SK-N-SH treated with all-trans-retinoic acid at 6 μM for 48 hours (cell line): ENCODE data around the gene SCIMP.

ENCODE experiments used
- ATAC-seq: fragments of 200-7000 bp; cut with Tn5 transposase; 3 replicates; pipeline ENCODE4 v1.9.1; 2020; ENCODE audit warnings: mild to moderate bottlenecking, moderate library complexity
- ARNTL ChIP-seq: fragments of 450-650 bp; formaldehyde crosslinking; IDR thresholded peaks from 2 replicates; pipeline ENCODE4 v1.5.0; 2020; ENCODE audit warnings: low read depth, mild to moderate bottlenecking, moderate library complexity, borderline replicate concordance
- ESRRG ChIP-seq: fragments of 250-450 bp; sonication (Bioruptor Pico); IDR thresholded peaks from 2 replicates; pipeline ENCODE4 v1.6.1; 2021; ENCODE audit warnings: mild to moderate bottlenecking
- GLIS3 ChIP-seq: fragments of 250-450 bp; sonication (Bioruptor Pico); IDR thresholded peaks from 2 replicates; pipeline ENCODE4 v1.5.0; 2020; ENCODE audit warnings: mild to moderate bottlenecking, moderate library complexity
- ISL1 ChIP-seq: fragments of 250-450 bp; sonication (Bioruptor Pico); IDR thresholded peaks from 2 replicates; pipeline ENCODE4 v2.1.2; 2022; ENCODE audit warnings: mild to moderate bottlenecking, moderate library complexity
- OSR1 ChIP-seq: fragments of 250-450 bp; sonication (Bioruptor Pico); IDR thresholded peaks from 2 replicates; pipeline ENCODE4 v1.8.0; 2022; ENCODE audit warnings: moderate library complexity, mild to moderate bottlenecking, inconsistent platforms
- SNAI2 ChIP-seq: fragments of 250-450 bp; sonication (Bioruptor Pico); IDR thresholded peaks from 2 replicates; pipeline ENCODE4 v1.5.0; 2020; ENCODE audit warnings: mild to moderate bottlenecking, moderate library complexity
- TCF4 ChIP-seq: fragments of 250-450 bp; sonication (Bioruptor Pico); IDR thresholded peaks from 2 replicates; pipeline ENCODE4 v1.8.0; 2021; ENCODE audit warnings: mild to moderate bottlenecking, moderate library complexity, borderline replicate concordance
- TOX ChIP-seq: fragments of 250-450 bp; sonication (Bioruptor Pico); IDR thresholded peaks from 2 replicates; pipeline ENCODE4 v1.8.0; 2021; ENCODE audit warnings: mild to moderate bottlenecking, moderate library complexity, borderline replicate concordance
- ZC3H10 ChIP-seq: fragments of 250-450 bp; sonication (Bioruptor Pico); IDR thresholded peaks from 2 replicates; pipeline ENCODE4 v1.5.1; 2021; ENCODE audit warnings: mild to moderate bottlenecking, moderate library complexity
- ZFP3 ChIP-seq: fragments of 250-450 bp; sonication (Bioruptor Pico); IDR thresholded peaks from 2 replicates; pipeline ENCODE4 v1.5.0; 2020; ENCODE audit warnings: mild to moderate bottlenecking, moderate library complexity
- ZFP30 ChIP-seq: fragments of 450-650 bp; formaldehyde crosslinking; IDR thresholded peaks from 2 replicates; pipeline ENCODE4 v1.5.0; 2022; ENCODE audit warnings: mild to moderate bottlenecking, moderate library complexity
- ZNF70 ChIP-seq: fragments of 450-650 bp; formaldehyde crosslinking; IDR thresholded peaks from 2 replicates; pipeline ENCODE4 v1.5.0; 2020; ENCODE audit warnings: mild to moderate bottlenecking, moderate library complexity
- ZNF8 ChIP-seq: fragments of 450-650 bp; formaldehyde crosslinking; IDR thresholded peaks from 2 replicates; pipeline ENCODE4 v1.5.0; 2020; ENCODE audit warnings: mild to moderate bottlenecking, moderate library complexity
- TF ChIP-seq, protein P1 (sequence below): fragments of 250-450 bp; sonication (Bioruptor Pico); IDR thresholded peaks from 2 replicates; pipeline ENCODE4 v1.5.0; 2020; ENCODE audit warnings: mild to moderate bottlenecking, moderate library complexity
- TF ChIP-seq, protein P2 (sequence below): fragments of 250-450 bp; sonication (Bioruptor Pico); IDR thresholded peaks from 2 replicates; pipeline ENCODE4 v1.5.1; 2021; ENCODE audit warnings: mild to moderate bottlenecking, moderate library complexity
- TF ChIP-seq, protein P3 (sequence below): fragments of 250-450 bp; sonication (Bioruptor Pico); IDR thresholded peaks from 2 replicates; pipeline ENCODE4 v1.8.0; 2020; ENCODE audit warnings: mild to moderate bottlenecking, moderate library complexity, borderline replicate concordance
- TF ChIP-seq, protein P4 (sequence below): fragments of 250-450 bp; sonication (Bioruptor Pico); IDR thresholded peaks from 2 replicates; pipeline ENCODE4 v1.8.0; 2021; ENCODE audit warnings: low read depth, mild to moderate bottlenecking, moderate library complexity, borderline replicate concordance
- TF ChIP-seq, protein P5 (sequence below): fragments of 250-450 bp; sonication (Bioruptor Pico); IDR thresholded peaks from 2 replicates; pipeline ENCODE4 v1.5.1; 2020; ENCODE audit warnings: low read depth, mild to moderate bottlenecking, moderate library complexity

SCIMP gene

DNA sequence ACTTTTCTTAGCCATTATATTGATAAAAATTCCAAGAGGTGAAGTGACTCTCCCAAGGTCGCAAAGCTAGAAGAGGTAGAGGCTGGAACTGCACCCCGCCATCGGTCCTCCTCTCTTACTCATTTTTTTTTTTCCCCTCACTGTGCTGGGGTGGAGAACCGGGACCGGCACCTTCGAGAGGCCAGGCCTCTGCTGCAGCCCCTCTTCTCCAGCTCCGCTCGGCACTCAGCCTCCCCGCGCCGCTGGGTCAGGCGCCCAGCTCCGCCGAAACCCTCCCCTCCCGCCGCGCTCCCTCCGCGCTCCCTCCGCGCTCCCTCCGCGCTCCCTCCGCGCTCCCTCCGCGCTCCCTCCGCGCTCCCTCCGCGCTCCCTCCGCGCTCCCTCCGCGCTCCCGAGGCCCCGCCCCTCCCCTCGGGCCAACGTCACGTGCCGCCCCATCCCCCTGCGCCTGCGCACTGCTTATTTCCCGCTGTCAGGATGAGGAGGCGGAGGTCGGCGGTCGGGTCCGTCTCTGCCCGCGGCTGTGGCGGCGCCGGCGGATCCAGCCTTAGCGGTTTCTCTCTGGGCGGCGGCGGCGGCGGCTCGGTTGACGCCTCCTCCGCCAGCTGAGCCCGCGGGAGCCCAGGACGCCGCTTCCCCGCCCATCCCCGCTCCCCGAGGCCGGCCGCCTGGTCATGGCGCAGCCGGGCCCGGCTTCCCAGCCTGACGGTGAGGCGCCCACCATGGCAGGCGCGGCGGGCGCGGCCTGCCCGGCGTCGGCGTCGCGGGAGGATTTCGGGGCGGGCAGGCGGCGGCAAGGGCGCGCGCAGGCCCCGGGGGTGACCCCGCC is 47.4 kb upstream of the SCIMP start, which contains the start of gene RABEP1:
RABEP1 (plus strand) TSS at position 471 of the 828 bp plus-strand sequence; CDS start at position 674, 203 bp downstream.
- TF ChIP-seq ZC3H10 (CRISPR knock-in tag): no peak
- TF ChIP-seq, protein P1, sequence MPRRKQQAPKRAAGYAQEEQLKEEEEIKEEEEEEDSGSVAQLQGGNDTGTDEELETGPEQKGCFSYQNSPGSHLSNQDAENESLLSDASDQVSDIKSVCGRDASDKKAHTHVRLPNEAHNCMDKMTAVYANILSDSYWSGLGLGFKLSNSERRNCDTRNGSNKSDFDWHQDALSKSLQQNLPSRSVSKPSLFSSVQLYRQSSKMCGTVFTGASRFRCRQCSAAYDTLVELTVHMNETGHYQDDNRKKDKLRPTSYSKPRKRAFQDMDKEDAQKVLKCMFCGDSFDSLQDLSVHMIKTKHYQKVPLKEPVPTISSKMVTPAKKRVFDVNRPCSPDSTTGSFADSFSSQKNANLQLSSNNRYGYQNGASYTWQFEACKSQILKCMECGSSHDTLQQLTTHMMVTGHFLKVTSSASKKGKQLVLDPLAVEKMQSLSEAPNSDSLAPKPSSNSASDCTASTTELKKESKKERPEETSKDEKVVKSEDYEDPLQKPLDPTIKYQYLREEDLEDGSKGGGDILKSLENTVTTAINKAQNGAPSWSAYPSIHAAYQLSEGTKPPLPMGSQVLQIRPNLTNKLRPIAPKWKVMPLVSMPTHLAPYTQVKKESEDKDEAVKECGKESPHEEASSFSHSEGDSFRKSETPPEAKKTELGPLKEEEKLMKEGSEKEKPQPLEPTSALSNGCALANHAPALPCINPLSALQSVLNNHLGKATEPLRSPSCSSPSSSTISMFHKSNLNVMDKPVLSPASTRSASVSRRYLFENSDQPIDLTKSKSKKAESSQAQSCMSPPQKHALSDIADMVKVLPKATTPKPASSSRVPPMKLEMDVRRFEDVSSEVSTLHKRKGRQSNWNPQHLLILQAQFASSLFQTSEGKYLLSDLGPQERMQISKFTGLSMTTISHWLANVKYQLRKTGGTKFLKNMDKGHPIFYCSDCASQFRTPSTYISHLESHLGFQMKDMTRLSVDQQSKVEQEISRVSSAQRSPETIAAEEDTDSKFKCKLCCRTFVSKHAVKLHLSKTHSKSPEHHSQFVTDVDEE (CRISPR knock-in tag): peak; percentile 65; the same call in 1 of the 2 replicates
- ATAC-seq: peak; percentile 86

DNA sequence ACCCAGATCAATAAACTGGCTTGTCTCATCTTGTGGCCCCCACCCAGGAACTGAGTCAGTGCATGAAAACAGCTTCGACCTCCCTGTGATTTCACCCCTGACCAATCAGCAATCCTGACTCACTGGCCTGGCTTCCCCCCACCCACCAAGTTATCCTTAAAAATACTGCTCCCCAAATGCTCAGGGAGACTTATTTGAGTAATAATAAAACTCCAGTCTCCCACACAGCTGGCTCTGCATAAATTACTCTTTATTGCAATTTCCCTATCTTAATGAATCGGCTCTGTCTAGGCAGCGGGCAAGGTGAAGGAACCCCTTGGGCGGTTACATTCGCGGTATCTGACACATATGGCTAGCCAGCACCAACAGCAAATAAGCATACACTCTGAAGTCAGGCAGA is 37.7 kb upstream of the SCIMP start:
- TF ChIP-seq GLIS3 (CRISPR knock-in tag) (no peak), TOX (CRISPR knock-in tag) (no peak), ZFP30 (no peak), TCF4 (CRISPR knock-in tag) (no peak), ZNF8 (no peak), ZC3H10 (CRISPR knock-in tag) (no peak), SNAI2 (CRISPR knock-in tag) (no peak)
- TF ChIP-seq, protein P1 (CRISPR knock-in tag): no peak
- TF ChIP-seq, all 23 proteins: peak for 0
- peak; percentile 43; the same call in 2 of the 3 replicates for ATAC-seq

DNA sequence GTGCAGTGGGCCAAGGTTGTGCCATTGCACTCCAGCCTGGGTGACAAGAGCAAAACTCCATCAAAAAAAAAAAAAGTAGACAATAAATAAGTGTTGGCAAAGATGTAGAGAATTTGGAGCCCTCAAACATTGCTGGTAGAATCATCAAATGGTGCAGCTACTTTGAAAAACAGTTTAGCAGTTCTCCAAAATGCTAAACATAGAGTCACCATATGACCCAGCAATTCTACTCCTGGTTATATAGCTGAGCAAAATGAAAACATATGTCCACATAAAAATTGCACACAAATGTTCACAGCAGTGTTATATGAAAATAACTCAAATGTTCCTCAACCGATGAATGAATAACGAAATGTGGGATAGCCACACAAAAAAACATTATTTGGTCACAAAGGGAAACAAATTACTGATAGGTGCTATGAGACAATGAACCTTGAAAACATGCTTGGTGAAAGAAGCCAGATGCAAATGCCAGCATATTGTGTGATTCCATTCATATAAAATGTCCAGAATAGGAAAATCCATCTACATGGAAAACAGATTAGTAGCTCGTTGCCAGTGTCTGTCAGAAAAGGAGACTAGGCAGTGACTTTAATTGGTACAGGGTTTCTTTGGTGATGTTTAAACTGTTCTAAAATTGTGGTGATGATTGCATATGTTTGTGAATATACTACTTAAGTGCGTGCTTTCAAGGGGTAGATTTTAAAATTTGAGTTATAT is 34.7 kb upstream of the SCIMP start:
- TF ChIP-seq OSR1 (CRISPR knock-in tag) (no peak), ARNTL (CRISPR knock-in tag) (no peak), ZNF70 (no peak), ISL1 (CRISPR knock-in tag) (no peak), GLIS3 (CRISPR knock-in tag) (no peak), ZFP3 (no peak), ESRRG (no peak), TOX (CRISPR knock-in tag) (no peak), ZNF8 (no peak)
- TF ChIP-seq, protein P2, sequence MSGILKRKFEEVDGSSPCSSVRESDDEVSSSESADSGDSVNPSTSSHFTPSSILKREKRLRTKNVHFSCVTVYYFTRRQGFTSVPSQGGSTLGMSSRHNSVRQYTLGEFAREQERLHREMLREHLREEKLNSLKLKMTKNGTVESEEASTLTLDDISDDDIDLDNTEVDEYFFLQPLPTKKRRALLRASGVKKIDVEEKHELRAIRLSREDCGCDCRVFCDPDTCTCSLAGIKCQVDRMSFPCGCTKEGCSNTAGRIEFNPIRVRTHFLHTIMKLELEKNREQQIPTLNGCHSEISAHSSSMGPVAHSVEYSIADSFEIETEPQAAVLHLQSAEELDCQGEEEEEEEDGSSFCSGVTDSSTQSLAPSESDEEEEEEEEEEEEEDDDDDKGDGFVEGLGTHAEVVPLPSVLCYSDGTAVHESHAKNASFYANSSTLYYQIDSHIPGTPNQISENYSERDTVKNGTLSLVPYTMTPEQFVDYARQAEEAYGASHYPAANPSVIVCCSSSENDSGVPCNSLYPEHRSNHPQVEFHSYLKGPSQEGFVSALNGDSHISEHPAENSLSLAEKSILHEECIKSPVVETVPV: no peak
- TF ChIP-seq, protein P3, sequence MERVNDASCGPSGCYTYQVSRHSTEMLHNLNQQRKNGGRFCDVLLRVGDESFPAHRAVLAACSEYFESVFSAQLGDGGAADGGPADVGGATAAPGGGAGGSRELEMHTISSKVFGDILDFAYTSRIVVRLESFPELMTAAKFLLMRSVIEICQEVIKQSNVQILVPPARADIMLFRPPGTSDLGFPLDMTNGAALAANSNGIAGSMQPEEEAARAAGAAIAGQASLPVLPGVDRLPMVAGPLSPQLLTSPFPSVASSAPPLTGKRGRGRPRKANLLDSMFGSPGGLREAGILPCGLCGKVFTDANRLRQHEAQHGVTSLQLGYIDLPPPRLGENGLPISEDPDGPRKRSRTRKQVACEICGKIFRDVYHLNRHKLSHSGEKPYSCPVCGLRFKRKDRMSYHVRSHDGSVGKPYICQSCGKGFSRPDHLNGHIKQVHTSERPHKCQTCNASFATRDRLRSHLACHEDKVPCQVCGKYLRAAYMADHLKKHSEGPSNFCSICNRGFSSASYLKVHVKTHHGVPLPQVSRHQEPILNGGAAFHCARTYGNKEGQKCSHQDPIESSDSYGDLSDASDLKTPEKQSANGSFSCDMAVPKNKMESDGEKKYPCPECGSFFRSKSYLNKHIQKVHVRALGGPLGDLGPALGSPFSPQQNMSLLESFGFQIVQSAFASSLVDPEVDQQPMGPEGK: no peak
- TF ChIP-seq, protein P4, sequence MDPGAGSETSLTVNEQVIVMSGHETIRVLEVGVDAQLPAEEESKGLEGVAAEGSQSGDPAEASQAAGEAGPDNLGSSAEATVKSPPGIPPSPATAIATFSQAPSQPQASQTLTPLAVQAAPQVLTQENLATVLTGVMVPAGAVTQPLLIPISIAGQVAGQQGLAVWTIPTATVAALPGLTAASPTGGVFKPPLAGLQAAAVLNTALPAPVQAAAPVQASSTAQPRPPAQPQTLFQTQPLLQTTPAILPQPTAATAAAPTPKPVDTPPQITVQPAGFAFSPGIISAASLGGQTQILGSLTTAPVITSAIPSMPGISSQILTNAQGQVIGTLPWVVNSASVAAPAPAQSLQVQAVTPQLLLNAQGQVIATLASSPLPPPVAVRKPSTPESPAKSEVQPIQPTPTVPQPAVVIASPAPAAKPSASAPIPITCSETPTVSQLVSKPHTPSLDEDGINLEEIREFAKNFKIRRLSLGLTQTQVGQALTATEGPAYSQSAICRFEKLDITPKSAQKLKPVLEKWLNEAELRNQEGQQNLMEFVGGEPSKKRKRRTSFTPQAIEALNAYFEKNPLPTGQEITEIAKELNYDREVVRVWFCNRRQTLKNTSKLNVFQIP (CRISPR knock-in tag): no peak
- TF ChIP-seq, protein P1 (CRISPR knock-in tag): no peak
- TF ChIP-seq, protein P5, sequence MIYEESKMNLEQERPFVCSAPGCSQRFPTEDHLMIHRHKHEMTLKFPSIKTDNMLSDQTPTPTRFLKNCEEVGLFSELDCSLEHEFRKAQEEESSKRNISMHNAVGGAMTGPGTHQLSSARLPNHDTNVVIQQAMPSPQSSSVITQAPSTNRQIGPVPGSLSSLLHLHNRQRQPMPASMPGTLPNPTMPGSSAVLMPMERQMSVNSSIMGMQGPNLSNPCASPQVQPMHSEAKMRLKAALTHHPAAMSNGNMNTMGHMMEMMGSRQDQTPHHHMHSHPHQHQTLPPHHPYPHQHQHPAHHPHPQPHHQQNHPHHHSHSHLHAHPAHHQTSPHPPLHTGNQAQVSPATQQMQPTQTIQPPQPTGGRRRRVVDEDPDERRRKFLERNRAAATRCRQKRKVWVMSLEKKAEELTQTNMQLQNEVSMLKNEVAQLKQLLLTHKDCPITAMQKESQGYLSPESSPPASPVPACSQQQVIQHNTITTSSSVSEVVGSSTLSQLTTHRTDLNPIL (CRISPR knock-in tag): no peak
- ATAC-seq: no peak
